CD1c-positive myeloid dendritic cell (primary cell): ENCODE data around the gene RHOT1.
A peak's percentile ranks its signal among the peaks of the same experiment; 100 is the strongest.
"Not testable (repeated sequence)": the region's sequence is repeated elsewhere in the genome, so short reads cannot be mapped to it uniquely, and the experiment has no call there.

ENCODE experiments used
- DNase-seq: peaks from one replicate; pipeline ENCODE4 v3.0.0-alpha.2; 2016; ENCODE audit errors: extremely low spot score

RHOT1 gene

DNA sequence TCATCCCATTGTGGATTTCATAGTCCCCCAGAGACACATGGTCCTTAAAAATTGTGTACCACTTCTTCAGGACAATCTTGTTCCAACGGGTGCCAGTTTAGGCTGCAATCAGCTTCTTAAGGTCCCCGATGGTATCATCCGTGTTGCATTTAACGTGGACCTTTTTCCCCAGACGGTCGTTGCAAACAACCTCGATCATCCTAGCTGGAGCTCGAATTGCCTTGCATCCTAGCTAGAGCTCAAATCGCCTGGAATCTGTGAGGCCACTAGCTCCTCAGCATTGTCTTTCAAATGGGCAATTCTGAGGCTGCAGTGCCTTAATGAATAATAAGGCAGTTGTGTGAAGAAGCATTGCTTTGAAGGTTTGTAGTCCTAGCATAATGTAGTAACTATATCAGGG is 85.6 kb downstream of the RHOT1 start:
- no peak for DNase-seq

DNA sequence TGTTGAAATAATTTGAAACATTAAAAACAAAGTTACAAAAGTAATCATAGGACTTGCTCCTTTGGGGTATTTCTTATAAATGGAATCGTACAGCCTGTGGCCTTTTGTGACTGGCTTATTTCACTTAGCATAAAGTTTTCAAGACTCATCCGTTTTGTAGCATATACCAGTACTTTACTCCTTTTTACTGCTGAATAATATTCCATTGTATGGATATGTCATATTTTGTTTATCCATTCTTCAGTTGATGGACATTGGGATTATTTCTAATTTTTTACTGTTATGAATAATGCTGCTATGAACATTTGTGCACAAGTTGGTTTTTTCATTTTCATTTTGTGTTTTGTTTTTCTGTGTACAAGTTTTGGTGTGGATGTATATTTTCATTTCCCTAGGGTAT is 93.3 kb downstream of the RHOT1 start:
- no peak for DNase-seq

GRCh38 chr17:32239456-32239855 is 97.2 kb downstream of the RHOT1 start:
- DNase-seq = no peak

GRCh38 chr17:32240750-32241149 is 98.4 kb downstream of the RHOT1 start:
- DNase-seq = no peak

DNA sequence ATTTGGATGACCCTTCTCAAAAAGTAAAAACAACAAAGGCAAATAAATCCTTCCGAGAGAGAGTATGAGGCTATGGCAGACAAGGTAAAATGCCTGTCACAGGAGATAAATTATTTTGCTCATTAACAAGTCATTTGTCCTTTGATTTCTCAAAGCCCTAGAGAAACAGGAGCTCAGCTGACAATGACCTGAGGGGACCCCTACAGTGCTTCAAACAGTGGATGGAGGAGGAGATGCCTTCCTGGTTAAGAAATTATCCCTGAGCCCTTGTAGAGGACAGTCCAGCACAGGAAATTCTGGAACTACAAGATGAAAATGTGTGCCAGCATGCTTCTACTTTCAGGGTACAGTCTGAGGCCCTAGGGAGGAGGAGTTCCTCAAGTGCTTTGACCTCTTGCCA is 99.3 kb downstream of the RHOT1 start:
- DNase-seq = no peak

DNA sequence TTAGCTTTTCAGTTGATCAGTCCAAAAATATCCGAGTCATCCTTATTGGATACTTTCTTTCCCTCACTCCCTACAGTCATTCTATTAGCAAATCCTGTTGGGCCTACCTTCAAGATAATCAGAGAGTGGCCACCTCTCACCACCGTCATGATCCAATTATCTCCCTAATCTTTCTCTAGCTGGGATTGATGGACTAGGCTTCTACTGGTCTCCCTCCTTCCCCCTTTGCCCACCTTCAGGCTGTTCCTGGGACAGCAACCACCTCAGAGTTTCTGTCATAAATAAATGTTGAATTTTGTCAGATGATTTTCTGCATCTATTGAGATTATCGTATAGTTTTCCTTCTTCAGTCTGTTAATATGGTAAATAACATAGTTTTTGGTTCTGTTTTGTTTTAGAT is 107.2 kb downstream of the RHOT1 start:
- no peak for DNase-seq

DNA sequence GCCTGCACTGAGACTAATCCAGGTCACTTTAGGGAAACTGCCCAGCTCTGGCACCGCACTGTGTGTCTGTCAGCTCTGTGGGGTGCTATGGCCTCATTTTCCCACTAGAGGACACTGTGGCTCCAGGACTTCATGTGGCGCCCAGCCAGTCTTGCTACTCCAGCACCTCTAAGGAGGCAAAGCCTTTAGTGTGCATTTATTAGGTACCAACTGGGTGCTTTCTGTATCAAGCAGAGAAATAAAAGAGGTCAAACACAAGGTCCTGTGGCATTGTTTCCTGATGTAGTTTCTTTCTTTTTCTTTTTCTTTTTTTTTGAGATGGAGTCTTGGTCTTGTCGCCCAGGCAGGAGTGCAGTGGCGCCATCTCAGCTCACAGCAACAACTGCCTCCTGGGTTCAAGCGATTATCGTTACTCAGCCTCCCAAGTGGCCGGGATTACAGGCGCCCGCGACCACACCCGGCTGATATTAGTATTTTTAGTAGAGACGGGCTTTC is 110.9 kb downstream of the RHOT1 start:
- peak; percentile 84 for DNase-seq

- no peak for DNase-seq
Measured at GRCh38 chr17:32256012-32256700, 113.9 kb downstream of the RHOT1 start.

- no peak for DNase-seq
Measured at GRCh38 chr17:32256701-32257019, 114.4 kb downstream of the RHOT1 start.

GRCh38 chr17:32258383-32259140 is 116.3 kb downstream of the RHOT1 start:
- DNase-seq = no peak

- DNase-seq = no peak
Measured at GRCh38 chr17:32259586-32259985, 117.3 kb downstream of the RHOT1 start.

DNA sequence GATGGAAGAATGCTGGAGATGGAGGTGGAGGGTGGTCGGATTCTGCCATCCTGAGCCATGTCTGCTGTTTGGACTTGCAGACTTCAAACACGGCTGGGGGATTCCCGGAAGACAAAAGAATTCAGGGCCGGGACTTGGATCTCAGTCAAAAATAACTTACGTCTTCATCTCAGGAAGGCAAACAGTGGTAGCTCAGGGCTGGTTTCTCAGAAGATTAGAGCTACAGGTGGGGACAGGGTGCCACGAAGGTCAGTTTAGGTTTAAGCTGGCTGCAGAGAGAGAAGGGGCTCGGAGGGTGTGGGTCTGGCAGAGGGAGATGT is 119.1 kb downstream of the RHOT1 start:
- no peak for DNase-seq

DNA sequence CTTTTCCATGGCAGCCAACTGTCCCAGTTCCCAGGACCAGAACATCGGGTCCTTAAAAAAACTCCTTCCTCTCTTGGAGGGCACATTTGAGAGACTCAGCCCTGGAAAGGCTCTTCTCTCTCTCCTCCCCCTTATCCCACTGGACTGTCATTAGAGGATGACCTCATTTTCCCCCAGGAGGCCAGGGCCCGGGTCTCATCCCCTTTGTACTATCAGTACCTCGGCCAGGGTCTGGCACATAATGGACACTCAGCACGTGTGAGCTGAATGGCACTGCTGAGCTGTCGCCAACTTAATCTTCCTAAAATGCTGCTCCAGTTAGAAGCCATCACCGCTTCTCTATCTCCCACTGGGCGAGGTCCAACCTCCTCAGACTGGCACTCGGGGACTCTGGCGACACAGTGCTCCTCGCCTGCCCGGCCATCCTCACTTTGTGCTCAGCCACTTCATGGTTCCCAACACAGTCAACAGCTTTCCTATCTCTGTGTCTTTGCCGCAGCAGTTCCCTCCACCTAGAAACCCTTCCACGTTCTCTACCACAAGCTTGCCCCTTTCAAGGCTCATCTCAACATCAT is 119.7 kb downstream of the RHOT1 start:
- no peak for DNase-seq

GRCh38 chr17:32263515-32263914 is 121.2 kb downstream of the RHOT1 start:
- not testable (repeated sequence) for DNase-seq

DNA sequence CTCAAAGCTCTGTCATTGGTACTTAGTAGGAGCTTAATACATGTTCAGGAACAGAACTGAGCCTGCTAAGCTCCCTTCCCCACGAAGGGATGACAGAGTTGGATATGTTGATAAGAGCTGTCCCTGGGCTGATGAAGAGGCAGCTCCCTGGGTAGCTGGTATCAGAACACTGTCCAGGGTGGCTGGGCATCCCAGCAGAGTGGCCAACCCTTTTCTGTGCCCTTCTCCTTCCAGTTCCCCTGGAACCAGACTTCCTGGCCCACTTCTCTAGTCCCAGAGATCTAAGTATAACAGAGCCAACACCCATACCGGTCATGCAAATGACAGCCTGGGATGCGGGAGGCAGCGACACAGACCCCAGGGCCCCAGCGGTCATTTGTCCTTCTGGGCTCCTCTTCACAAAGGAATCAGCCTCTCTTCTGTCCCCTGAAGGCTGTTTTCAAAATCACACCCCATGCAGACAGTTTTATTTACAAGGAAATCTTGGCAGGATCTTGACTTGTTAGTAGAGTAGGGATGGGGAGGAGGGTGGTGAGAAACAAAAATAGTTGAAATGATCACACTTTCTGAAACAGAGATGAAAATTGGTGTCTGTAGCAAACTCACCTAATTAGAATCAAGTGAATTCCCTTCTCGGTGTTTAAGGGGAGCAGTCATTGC is 122.0 kb downstream of the RHOT1 start:
- DNase-seq = no peak

DNA sequence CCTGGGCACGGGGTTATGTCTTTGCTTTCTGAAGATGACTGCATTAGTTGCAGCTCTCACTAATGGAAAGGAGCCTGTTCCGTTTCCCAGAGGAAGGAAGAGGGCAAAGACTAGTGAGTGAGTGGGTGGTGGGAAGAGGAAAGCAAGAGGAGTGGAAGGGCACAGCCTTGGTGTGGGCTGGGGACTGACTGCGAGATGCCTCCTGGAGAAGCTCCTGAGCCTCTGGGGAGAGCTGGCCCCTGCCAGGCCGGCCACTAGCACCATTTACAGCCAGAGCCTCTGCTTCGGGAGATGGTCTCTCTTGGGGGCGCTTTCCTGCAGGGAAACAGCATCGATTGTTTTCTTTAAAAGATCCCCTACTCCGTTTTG is 122.5 kb downstream of the RHOT1 start:
- peak; percentile 50 for DNase-seq

DNA sequence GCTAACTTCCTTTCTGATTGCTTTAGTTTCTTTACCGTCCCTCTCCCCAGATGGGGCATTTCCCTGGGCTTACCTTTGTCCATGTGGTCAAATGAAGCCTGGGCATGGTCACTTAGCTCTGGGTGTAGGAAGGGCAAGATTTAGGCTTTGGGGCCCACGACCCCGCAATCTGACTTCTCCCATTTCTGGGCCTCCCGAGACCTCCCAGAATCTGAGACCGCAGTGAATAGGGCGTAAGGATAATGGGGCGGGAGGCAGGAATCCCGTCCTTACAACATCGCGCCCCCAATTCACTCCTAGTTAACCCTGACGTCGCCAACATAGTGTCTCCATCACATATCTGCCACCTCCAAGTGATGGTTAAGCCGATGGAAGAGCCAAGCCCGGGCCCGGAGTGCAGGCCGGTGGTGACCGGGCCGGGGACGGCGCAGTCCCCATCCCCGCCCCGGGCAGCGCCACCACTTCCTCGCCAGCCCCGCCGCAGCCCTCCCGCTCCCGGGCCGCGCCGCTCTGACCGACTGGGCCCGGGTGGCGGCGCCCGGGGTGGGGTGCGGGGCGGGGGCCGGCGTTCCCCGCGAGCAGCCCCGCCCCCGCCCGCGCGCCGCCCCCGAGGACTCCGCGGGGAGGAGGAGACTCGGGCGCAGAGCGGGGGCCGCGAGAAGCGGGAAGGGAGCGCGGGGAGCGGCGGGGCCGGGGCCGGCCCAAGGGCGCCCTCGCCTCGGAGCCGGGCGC is 123.1 kb downstream of the RHOT1 start, which contains the start of gene RHBDL3:
Gene RHBDL3, plus strand, starts transcription at position 641 of the 732 bp plus-strand sequence. CDS start 358 bp downstream, outside the sequence.
- peak; percentile 40 for DNase-seq

- no peak for DNase-seq
Measured at GRCh38 chr17:32266051-32266388, 123.7 kb downstream of the RHOT1 start.

- DNase-seq = peak; percentile 62
Measured at GRCh38 chr17:32266389-32267301, 124.3 kb downstream of the RHOT1 start.

- DNase-seq = peak; percentile 42
Measured at GRCh38 chr17:32267690-32268205, 125.4 kb downstream of the RHOT1 start.
